ENCODE measurements around the gene INPP5J.

Gene INPP5J

DNA sequence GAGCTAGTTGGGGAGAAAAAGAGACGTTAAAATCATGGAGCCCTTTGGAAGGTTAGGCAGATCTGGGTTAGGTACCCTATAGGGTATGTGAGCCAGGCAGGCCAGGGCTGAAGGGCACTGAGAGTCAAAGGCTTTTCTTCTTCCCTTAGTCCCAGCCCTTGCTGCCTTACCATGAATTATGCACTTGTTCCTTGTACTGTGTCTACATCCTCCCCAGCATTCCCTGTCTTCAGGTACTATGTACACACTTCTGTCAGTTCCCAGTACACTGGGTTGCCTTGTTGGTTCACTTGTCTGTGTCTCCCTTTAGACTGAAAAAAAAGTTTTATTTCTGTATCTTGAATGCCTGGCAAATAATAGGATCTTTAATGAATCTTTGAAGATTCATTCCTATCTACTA lies 54.2 kb downstream of the INPP5J start:
- H3K4me2 ChIP-seq = no peak overlapping the region
- H2AFZ ChIP-seq (ENCODE audit: low read depth) = no peak overlapping the region
- H3K79me2 ChIP-seq (ENCODE audit: insufficient read depth, low read depth) = 0 out of 2 replicates have a peak, but pooled peaks cover 14% of the 10 kb centered on the region

DNA sequence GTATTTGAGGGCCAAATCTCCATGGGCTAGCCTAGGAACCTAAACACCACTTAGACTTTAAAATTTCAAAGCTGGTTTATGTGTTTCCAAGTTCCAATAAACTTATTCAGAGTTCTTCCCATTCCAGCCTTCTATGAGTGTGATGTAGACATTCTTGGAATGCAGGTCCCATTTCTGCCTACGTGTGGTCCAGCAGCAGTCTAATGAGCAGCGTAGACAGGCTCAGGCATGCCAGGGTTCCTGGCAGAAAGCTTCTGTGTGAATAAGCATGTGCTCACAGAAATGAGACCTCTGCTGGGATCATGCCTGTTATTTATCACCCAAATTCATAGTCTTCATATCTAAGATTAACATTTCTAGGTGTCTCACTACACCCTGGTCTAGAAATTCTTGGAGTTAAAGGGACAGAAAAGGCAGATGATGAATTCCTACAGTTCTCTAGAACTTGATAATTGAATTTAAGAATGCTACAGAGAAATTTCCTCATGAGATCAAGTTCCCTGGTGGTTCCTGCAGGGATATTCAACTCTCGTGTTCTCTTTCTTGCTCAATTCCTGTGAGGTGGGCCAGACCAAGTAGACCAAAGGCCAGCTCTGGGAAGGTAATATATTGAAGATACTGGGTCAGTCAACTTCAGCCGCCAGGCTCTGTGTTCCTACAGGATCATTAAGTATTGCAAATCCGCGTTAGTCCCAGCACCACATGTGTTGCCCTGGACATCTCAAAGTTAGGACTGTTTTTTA lies 54.8 kb downstream of the INPP5J start:
- H3K36me3 ChIP-seq (ENCODE audit: insufficient read depth) = no peaks in the 10 kb centered on the region
- no peaks in the 10 kb centered on the region for H4K20me1 ChIP-seq (ENCODE audit: insufficient read depth)
- 0 out of 2 replicates have a peak, but pooled peaks cover 7% of the 10 kb centered on the region for H3K79me2 ChIP-seq (ENCODE audit: insufficient read depth, low read depth)
- H3K4me2 ChIP-seq = no peak overlapping the region
- no peak overlapping the region for H2AFZ ChIP-seq (ENCODE audit: low read depth)
- peaks cover 14% of the 10 kb centered on the region for H3K4me1 ChIP-seq (ENCODE audit: low read depth, poor library complexity, severe bottlenecking)
- TF ChIP-seq CTCF (conservative IDR thresholded peaks at IDR 0.05; ENCODE audit: low read depth, low read length) = no peak
- no peak overlapping the region for H3K4me3 ChIP-seq (IDR thresholded peaks at IDR 0.05; ENCODE audit: insufficient read depth, low read depth, low read length)
- no peaks in the 10 kb centered on the region for H3K27me3 ChIP-seq (ENCODE audit: insufficient read depth, low read depth)
- H3K9ac ChIP-seq = no peak overlapping the region
- no peak overlapping the region for H3K27ac ChIP-seq

More for the DNA sequence above, 54.2 kb downstream of the INPP5J start:
- Histone ChIP-seq H3K4me3 (IDR thresholded peaks at IDR 0.05; ENCODE audit: insufficient read depth, low read depth, low read length) (no peak overlapping the region), H3K27ac (no peak overlapping the region), H3K9ac (no peak overlapping the region), H4K20me1 (ENCODE audit: insufficient read depth) (no peaks in the 10 kb centered on the region), H3K27me3 (ENCODE audit: insufficient read depth, low read depth) (no peaks in the 10 kb centered on the region), H3K36me3 (ENCODE audit: insufficient read depth) (no peaks in the 10 kb centered on the region), H3K4me1 (ENCODE audit: low read depth, poor library complexity, severe bottlenecking) (peaks cover 19% of the 10 kb centered on the region)
- no peak for TF ChIP-seq CTCF (conservative IDR thresholded peaks at IDR 0.05; ENCODE audit: low read depth, low read length)

GRCh38 chr22:31178859-31179258 lies 56.1 kb downstream of the INPP5J start:
- Histone ChIP-seq H3K9ac (no peak overlapping the region), H3K4me3 (IDR thresholded peaks at IDR 0.05; ENCODE audit: insufficient read depth, low read depth, low read length) (no peak overlapping the region), H3K27ac (no peak overlapping the region), H4K20me1 (ENCODE audit: insufficient read depth) (no peaks in the 10 kb centered on the region), H3K4me1 (ENCODE audit: low read depth, poor library complexity, severe bottlenecking) (peaks cover 1% of the 10 kb centered on the region), H3K36me3 (ENCODE audit: insufficient read depth) (no peaks in the 10 kb centered on the region), H2AFZ (ENCODE audit: low read depth) (no peak overlapping the region), H3K27me3 (ENCODE audit: insufficient read depth, low read depth) (no peaks in the 10 kb centered on the region), H3K79me2 (ENCODE audit: insufficient read depth, low read depth) (0 out of 2 replicates have a peak, but pooled peaks cover 5% of the 10 kb centered on the region), H3K4me2 (no peak overlapping the region)
- no peak for TF ChIP-seq CTCF (conservative IDR thresholded peaks at IDR 0.05; ENCODE audit: low read depth, low read length)

DNA sequence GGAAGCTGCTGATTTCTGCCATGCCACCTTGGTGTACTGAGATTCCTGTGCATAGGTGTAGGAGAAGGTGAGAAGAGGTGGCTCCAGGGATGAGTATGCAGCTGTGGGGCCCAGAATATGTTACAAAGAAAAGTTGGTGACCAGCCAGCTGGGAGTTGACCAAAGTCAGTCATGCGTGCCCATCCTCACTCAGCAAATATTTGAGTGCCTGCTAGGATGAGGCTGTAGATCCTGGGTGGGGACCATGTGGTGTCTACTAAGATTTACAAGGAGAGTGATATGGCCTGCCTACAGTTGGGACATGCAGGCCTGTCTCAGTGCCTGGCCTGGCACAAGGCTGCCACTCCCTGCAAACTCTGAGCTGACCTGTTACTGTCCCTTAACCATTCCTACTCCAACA lies 56.6 kb downstream of the INPP5J start:
- H2AFZ ChIP-seq (ENCODE audit: low read depth) = no peak overlapping the region
- H3K36me3 ChIP-seq (ENCODE audit: insufficient read depth) = no peaks in the 10 kb centered on the region
- H3K27me3 ChIP-seq (ENCODE audit: insufficient read depth, low read depth) = no peaks in the 10 kb centered on the region
- H3K4me3 ChIP-seq (IDR thresholded peaks at IDR 0.05; ENCODE audit: insufficient read depth, low read depth, low read length) = no peak overlapping the region
- H3K4me1 ChIP-seq (ENCODE audit: low read depth, poor library complexity, severe bottlenecking) = no peaks in the 10 kb centered on the region
- TF ChIP-seq CTCF (conservative IDR thresholded peaks at IDR 0.05; ENCODE audit: low read depth, low read length) = no peak
- H3K4me2 ChIP-seq = no peak overlapping the region
- no peaks in the 10 kb centered on the region for H4K20me1 ChIP-seq (ENCODE audit: insufficient read depth)
- H3K9ac ChIP-seq = no peak overlapping the region
- no peak overlapping the region for H3K27ac ChIP-seq
- 0 out of 2 replicates have a peak, but pooled peaks cover 5% of the 10 kb centered on the region for H3K79me2 ChIP-seq (ENCODE audit: insufficient read depth, low read depth)
